ENCODE data around the gene ACOT11. TPM values are rescaled to one million over a fixed set of nuclear protein-coding genes. Genes with fewer than 3 reads are reported as not detected.
A peak's percentile ranks its signal among the peaks of the same experiment; 100 is the strongest.

Gene ACOT11
- total and polyA plus RNA-seq, 7 donors: 8.9 to 40.9 (median 22.1) TPM

DNA sequence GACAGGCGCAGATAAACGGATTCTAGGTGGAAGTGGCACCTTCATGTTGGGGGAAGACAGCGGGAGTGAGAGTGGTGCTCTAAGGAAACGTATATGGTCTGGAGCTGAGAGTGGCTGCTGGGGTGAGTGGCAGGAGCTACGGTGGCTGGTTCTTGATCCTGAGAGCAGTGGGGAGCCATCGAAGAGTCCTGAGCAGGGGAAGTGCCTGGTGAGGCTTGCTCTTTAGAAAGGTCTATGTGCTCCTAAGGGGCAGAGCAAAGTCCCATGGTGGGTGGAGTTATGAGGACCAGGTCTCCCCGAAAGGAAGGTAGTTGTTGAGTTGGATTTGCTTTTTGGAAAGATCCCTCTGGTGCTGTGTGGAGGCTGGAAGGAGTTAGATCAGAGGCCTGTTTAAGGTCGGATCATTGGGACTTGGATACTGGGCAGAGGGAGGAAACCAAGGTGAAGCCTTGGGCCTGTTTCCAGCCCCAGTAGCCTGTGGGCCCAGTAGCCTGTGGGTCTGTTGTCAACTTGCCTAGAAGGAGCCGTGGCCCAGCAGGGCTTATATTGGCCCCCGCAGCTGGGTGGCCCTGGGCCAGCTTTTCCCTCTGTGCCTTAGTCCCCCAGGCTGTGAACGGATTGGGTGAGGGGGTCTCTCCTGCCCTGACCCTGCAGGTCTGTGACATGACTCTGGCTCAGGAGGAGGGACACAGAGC is 33.0 kb downstream of the ACOT11 start:
- TF ChIP-seq POLR2AphosphoS5 (IDR thresholded peaks at IDR 0.05): no peak
- TF ChIP-seq EP300 (IDR thresholded peaks at IDR 0.05): no peak
- peaks cover 0 to 56% (median 50%) of the 10 kb centered on the region in 4 donors for H3K4me1 ChIP-seq
- intact Hi-C loops (cut with DNase I): loop anchor here (1.0 to 10.0 kb wide), 2 partner anchors 33 to 214 kb away; partner anchors contain the start of gene ACOT11

DNA sequence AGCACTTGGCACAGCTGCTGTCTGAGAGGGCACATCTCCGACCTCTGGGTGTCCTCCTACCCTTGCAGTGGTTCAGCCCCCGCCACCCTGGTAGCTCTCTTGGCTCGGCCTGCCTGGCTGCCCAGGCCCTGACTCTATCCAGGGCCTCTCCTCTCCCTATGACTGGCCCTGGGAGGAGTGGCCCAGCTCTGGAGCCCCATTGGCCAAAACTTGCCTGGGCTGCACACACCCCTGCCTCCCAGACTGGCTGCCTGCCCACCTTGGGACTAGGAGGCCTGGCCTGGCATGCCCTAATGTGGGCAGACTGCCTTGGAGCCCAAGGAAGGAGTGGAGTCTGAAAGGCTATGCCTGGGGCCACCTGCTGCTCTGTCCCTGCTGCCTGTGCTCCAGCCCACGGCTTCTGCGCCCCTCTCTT is 33.6 kb downstream of the ACOT11 start:
- peaks cover 0 to 56% (median 50%) of the 10 kb centered on the region in 4 donors for H3K4me1 ChIP-seq
- peaks cover 0 to 11% (median 4%) of the 10 kb centered on the region in 4 donors for H3K36me3 ChIP-seq
- WGBS, 2 donors: 26 to 61% methylated on average over 5 of the region's 5 CpGs
- H3K9me3 ChIP-seq: no peaks in the 10 kb centered on the region
- TF ChIP-seq POLR2A (IDR thresholded peaks at IDR 0.05) (peak; percentile 39 to 73), EP300 (IDR thresholded peaks at IDR 0.05) (peak in 3 of 4 donors; percentile 31 to 84 (median 75)), POLR2AphosphoS5 (IDR thresholded peaks at IDR 0.05) (peak; percentile 80 to 92 (median 90))
- TF ChIP-seq, protein P1, sequence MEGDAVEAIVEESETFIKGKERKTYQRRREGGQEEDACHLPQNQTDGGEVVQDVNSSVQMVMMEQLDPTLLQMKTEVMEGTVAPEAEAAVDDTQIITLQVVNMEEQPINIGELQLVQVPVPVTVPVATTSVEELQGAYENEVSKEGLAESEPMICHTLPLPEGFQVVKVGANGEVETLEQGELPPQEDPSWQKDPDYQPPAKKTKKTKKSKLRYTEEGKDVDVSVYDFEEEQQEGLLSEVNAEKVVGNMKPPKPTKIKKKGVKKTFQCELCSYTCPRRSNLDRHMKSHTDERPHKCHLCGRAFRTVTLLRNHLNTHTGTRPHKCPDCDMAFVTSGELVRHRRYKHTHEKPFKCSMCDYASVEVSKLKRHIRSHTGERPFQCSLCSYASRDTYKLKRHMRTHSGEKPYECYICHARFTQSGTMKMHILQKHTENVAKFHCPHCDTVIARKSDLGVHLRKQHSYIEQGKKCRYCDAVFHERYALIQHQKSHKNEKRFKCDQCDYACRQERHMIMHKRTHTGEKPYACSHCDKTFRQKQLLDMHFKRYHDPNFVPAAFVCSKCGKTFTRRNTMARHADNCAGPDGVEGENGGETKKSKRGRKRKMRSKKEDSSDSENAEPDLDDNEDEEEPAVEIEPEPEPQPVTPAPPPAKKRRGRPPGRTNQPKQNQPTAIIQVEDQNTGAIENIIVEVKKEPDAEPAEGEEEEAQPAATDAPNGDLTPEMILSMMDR (IDR thresholded peaks at IDR 0.05): peak in 1 of 4 experiments; percentile 14
- no peak overlapping the region for H3K4me3 ChIP-seq
- intact Hi-C loops (cut with DNase I): loop anchor here (1.0 to 10.0 kb wide), 3 partner anchors 33 to 213 kb away; partner anchors contain the start of gene ACOT11
- peak overlapping the region; percentile 85 to 91 (median 89) for H3K27ac ChIP-seq
- no peaks in the 10 kb centered on the region for H3K27me3 ChIP-seq
- peak; percentile 98 for DNase-seq

More for the DNA sequence above, 33.0 kb downstream of the ACOT11 start:
- no peak overlapping the region for H3K4me3 ChIP-seq
- peak; percentile 54 for DNase-seq
- 69 to 86% methylated on average over 11 of the region's 11 CpGs for WGBS, 2 donors
- H3K36me3 ChIP-seq: peaks cover 0 to 10% (median 4%) of the 10 kb centered on the region in 4 donors
- H3K27me3 ChIP-seq: no peaks in the 10 kb centered on the region
- peak overlapping the region; percentile 85 to 91 (median 89) for H3K27ac ChIP-seq
- H3K9me3 ChIP-seq: no peaks in the 10 kb centered on the region

DNA sequence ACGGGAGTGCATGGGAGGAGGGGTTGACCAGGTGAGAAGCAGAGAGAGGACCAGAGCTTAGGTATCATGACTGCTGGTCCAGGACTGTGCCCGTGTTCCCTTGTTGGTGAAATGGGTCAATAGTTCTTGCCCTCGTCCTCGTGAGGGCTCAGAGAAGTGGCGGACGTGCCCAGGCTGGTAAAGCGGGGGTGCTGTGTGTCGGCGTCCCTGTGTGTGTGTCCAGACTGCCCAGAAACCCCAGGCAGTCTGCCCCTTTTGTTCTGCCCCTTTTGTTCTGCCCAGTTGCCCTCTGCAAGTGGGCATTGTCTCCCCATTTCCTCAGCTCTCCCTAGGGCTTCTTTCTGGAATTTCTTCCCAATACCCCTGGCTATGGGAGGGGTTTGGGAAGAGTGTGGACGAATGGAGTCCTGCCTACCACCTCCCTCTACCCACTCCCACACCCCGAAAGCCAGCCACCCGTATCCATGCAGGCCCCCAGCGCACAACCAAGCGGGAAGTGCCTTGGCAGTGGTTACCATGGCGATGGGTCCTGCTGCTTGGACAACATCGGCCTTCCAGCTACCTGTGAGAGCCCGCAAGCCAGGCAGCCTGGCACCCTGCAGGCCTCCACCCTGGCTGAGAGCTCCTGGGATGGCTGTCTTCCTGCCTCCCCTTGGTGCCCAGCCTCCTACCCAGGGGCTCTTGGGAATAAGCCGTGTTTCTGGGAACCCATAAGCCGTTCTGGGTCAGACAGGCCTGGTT is 34.7 kb downstream of the ACOT11 start:
- no peaks in the 10 kb centered on the region for H3K9me3 ChIP-seq
- H3K27me3 ChIP-seq: no peaks in the 10 kb centered on the region
- TF ChIP-seq EP300 (IDR thresholded peaks at IDR 0.05) (no peak), POLR2A (IDR thresholded peaks at IDR 0.05) (no peak), POLR2AphosphoS5 (IDR thresholded peaks at IDR 0.05) (no peak)
- TF ChIP-seq, protein P1 (IDR thresholded peaks at IDR 0.05): no peak
- no peak for DNase-seq
- no peak overlapping the region for H3K4me3 ChIP-seq
- peak overlapping the region; percentile 85 to 91 (median 89) for H3K27ac ChIP-seq
- peaks cover 0 to 11% (median 4%) of the 10 kb centered on the region in 4 donors for H3K36me3 ChIP-seq
- peaks cover 0 to 52% (median 48%) of the 10 kb centered on the region in 4 donors for H3K4me1 ChIP-seq
- intact Hi-C loops (cut with DNase I): loop anchor here (2.0 to 10.0 kb wide), 2 partner anchors 84 to 212 kb away; no protein-coding TSS in a partner anchor
- 90 to 93% methylated on average over 19 of the region's 19 CpGs for WGBS, 2 donors

DNA sequence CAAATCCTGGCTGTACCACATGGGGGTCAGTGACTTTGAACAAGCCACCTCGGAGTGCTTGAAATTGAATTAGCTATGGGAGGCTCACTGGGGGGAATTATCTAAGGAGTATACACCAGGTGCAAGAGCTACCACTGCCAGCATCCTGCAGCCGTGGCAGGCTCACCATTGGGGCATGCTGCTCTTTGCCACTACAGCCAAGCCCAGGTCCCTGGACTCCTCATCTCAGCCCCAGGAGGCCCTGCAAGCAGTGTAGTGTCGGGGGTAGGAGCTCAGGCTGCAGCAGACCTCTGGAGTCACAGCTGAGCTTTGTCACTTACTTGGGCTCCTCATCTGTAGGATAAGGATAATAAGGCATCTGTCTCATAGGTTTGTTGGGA is 35.3 kb downstream of the ACOT11 start:
- Histone ChIP-seq H3K4me1 (peaks cover 0 to 47% (median 42%) of the 10 kb centered on the region in 4 donors), H3K27me3 (no peaks in the 10 kb centered on the region), H3K27ac (peak overlapping the region; percentile 85 to 91 (median 89)), H3K36me3 (peaks cover 0 to 11% (median 5%) of the 10 kb centered on the region in 4 donors), H3K4me3 (no peak overlapping the region), H3K9me3 (no peaks in the 10 kb centered on the region)
- no peak for DNase-seq
- TF ChIP-seq, protein P1 (IDR thresholded peaks at IDR 0.05): no peak
- TF ChIP-seq POLR2A (IDR thresholded peaks at IDR 0.05) (no peak), EP300 (IDR thresholded peaks at IDR 0.05) (no peak), POLR2AphosphoS5 (IDR thresholded peaks at IDR 0.05) (no peak)
- WGBS, 2 donors: 92 to 95% methylated on average over 3 of the region's 3 CpGs
- intact Hi-C loops (cut with DNase I): loop anchor here (2.0 to 10.0 kb wide), 2 partner anchors 84 to 212 kb away; no protein-coding TSS in a partner anchor

Data from sigmoid colon (tissue), 7 donors.